HG03095 (cell line): ENCODE data around the gene FZD1.

Experiments
- ATAC-seq: cut with Tn5 transposase; IDR thresholded peaks from one replicate; pipeline ENCODE4 v1.9.1; 2021; ENCODE audit warnings: moderate library complexity; ENCODE audit not compliant: unreplicated experiment

FZD1 gene

GRCh38 chr7:91264924-91265681 lies 870 bp downstream of the FZD1 start:
- ATAC-seq = peak; percentile 36

DNA sequence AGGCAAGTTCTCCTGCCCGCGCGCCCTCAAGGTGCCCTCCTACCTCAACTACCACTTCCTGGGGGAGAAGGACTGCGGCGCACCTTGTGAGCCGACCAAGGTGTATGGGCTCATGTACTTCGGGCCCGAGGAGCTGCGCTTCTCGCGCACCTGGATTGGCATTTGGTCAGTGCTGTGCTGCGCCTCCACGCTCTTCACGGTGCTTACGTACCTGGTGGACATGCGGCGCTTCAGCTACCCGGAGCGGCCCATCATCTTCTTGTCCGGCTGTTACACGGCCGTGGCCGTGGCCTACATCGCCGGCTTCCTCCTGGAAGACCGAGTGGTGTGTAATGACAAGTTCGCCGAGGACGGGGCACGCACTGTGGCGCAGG lies 1.4 kb downstream of the FZD1 start:
- no peak for ATAC-seq

DNA sequence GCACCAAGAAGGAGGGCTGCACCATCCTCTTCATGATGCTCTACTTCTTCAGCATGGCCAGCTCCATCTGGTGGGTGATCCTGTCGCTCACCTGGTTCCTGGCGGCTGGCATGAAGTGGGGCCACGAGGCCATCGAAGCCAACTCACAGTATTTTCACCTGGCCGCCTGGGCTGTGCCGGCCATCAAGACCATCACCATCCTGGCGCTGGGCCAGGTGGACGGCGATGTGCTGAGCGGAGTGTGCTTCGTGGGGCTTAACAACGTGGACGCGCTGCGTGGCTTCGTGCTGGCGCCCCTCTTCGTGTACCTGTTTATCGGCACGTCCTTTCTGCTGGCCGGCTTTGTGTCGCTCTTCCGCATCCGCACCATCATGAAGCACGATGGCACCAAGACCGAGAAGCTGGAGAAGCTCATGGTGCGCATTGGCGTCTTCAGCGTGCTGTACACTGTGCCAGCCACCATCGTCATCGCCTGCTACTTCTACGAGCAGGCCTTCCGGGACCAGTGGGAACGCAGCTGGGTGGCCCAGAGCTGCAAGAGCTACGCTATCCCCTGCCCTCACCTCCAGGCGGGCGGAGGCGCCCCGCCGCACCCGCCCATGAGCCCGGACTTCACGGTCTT lies 1.9 kb downstream of the FZD1 start:
- ATAC-seq = no peak

GRCh38 chr7:91266689-91267090 lies 2.5 kb downstream of the FZD1 start:
- no peak for ATAC-seq

DNA sequence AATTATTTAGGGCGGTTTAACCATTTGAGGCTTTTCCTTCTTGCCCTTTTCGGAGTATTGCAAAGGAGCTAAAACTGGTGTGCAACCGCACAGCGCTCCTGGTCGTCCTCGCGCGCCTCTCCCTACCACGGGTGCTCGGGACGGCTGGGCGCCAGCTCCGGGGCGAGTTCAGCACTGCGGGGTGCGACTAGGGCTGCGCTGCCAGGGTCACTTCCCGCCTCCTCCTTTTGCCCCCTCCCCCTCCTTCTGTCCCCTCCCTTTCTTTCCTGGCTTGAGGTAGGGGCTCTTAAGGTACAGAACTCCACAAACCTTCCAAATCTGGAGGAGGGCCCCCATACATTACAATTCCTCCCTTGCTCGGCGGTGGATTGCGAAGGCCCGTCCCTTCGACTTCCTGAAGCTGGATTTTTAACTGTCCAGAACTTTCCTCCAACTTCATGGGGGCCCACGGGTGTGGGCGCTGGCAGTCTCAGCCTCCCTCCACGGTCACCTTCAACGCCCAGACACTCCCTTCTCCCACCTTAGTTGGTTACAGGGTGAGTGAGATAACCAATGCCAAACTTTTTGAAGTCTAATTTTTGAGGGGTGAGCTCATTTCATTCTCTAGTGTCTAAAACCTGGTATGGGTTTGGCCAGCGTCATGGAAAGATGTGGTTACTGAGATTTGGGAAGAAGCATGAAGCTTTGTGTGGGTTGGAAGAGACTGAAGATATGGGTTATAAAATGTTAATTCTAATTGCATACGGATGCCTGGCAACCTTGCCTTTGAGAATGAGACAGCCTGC lies 3.1 kb downstream of the FZD1 start:
- no peak for ATAC-seq

DNA sequence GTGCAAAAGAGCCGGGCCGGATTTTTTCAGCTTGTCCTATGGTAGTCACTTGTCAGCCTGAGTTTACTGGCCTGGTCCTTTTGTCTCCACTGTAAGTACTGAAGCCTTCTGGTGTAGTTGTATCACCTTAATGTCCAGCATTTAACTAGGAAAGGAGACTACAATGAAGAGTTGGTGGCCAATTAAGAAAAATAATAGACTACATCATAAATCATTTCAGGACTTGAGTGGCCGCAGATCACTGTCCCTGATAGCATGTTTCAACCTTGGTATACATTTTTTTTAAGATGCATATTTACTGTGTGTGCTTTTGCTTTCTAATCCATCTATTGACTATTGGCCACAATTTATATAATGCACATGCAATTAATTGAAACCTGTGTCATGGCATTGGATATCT lies 6.1 kb downstream of the FZD1 start:
- ATAC-seq = no peak

DNA sequence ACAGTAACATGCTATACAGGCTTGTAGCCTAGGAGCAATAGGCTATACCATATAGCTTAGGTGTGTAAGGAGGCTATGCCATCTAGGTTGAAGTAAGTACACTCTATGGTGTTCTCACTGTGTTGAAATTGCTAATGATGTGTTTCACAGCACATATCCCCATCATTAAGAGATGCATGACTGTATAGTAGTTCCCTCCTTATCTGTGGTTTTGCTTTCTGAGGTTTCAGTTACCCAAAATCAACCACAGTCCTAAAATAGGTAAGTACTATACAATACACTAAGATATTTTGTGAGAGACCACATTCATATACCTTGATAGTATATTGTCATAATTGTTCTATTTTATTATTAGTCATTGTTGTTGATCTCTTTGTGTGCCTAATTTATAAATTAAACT lies 12.7 kb downstream of the FZD1 start:
- ATAC-seq = peak; percentile 76

DNA sequence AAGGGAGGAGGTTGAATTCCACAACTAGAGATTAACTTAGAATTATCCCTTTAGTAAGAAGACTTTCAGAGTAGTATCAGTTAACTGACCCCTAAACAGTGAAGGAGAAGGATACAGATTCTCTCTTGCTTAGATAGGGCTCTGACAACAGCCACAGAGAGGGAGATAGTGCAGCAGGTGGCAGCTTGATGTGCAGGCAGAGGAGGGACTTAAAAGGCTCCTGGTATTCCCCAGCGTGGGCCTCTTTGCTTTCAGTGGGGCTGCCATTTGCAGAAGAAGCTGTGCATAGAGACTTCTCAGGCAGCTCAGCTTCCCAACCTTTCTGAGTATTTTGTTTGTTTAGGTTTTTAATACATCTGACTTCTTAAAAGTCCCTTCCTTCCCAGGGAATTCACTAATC lies 16.0 kb downstream of the FZD1 start:
- ATAC-seq = peak; percentile 51

DNA sequence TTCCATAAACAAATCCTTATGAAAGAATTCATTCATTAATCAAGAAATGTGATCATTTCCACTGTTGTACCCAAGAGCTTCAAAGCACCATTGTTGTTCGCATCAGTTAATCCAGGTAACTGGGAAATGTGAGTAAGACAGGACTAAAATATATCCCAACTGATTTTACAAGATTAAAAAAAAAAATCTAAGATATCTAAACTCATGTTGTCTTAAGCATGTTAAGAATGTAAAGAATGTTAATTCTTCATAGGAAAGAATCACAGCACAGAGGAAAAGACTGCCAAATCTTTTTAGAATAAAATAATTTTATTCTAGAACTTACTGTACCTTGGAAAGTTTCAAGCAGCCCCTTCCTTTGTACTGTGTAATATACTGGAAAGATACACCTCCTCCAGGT lies 16.4 kb downstream of the FZD1 start:
- no peak for ATAC-seq

DNA sequence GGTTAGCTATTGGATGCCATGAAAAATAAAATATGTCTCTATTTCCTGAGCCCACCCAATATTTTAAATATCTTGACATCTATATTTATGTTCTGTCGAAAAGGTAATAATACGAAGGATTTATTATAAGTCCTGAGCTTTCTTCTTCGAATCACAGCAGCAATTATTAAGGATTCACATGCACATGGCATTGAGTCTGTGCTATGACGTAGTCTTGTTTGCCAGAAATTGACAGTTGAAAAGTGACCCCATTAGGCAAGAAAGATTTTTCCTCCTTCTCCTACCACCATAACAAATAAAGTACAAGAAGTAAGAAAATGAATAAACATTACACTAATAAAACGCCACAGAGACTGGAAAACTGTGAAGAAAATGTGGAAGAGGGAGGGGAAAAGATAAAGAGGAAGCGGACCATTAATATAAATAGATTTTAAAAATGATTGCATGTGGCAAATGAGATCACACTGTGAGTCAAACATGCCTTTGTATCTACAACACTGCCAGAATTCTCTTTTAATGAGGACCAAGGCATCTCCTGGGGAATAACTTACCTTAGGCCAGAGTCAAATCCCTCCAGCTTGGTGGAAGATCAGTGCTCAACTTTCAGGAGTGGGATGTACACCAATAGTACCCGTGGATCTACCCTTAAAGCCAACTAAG lies 21.6 kb downstream of the FZD1 start:
- no peak for ATAC-seq

DNA sequence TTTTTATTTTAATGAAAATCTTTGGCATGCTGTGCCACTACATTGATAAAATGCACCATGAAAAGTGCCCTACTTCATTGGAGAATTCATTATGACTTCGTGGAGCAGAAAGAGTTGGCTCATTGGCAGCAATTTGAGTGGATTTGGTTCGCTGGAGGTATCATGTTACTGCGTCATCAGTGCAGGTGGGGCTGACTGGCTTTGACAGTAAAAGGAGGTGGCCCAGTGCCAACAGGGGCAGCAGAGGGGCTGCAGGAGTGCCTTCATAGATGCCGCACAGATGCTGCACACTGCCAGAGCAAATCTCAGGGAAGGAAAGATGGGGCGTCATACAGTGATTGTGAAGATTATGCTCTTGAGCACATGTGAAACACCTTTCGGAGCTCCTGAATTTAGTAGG lies 22.2 kb downstream of the FZD1 start:
- no peak for ATAC-seq

DNA sequence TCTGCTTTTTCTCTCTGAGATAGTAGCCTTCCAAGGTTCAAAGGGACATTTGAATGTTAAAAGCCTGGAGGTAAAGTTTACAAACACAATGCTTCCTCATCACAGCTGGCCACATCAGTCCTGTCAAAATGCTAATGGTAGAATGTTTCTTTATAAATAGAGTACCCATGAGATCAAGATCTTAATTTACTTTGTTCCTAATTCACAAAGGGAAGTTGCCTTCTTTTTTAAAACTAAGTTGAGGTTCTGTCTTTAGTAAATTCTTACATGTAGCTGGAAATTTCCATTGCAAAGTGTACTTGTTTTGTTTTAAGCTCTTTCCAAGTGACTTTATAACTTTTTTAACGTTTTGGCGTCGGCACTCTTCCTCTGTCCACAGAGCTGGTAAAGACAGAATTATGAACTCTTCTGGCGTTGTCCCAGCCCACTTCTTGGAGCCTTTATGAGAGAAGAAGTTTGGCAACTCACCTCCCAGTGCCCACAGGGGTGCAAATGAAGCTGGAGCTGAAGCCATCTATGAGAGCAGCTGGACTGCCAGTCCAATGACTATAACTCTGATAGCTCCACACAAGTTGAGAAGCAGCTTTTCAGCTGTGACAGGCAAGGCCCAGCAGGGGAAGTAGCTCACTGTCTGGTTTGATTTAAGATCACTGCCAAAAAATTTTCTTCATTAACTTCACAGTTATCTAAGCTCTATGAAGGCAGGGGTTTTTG lies 23.3 kb downstream of the FZD1 start:
- ATAC-seq = no peak

DNA sequence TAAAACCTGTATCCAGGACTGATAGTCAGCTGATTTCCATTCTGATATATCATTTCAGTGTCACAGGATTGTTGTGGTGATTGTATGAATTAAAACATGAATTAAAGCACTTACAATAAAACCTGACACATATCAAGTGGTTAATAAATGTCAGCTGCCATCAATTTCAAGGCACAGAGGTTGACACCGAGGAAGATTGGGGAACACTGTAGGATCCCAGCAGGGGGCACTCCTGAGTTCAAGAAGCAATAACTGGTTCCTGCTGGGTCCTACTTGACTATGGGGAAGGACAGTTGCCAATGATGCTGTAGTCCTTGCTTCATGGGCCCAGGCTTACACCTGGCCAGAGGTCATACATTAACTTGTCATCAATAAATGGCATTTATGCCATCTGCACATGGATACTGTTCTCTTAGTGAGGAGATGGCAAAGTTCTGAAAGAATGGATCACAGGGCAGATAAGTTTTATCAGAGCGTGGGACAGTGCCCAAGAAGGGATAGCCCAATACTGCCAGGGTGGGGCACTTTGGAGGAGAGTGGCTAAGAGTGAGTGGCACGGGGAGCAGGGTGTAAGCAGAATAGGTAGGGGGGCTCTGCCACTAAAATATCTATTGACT lies 24.1 kb downstream of the FZD1 start:
- no peak for ATAC-seq

DNA sequence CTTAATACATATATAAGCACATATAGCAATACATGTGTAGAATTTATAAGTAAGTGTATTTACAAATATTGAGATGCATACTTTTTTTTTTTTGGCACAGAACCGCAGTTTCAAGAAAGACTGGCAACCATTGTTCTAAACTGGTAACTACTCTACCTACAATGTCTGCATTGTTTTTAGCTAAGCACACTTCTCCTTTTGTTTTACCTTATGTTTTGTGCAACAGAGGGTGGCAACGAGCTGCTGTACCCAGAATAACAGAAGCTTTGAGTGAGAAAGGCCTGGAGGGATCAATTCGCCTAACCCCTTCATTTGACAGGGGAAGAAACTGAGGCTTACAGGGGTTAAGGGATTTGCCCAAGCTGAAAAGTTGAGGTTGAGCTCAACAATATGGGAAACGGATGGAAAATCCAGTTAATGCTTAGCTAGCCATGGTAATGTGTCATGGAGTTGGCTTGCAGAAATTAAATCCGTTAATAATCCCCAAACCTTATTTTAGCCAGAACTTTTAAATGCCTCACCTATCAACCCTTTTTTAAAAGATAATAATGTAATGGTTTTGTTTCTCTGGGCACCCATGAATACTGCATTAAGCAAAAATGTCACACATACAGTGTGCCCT lies 25.5 kb downstream of the FZD1 start:
- no peak for ATAC-seq

- ATAC-seq = no peak
Measured at GRCh38 chr7:91291302-91291701, 27.1 kb downstream of the FZD1 start.

- no peak for ATAC-seq
Measured at GRCh38 chr7:91291902-91292301, 27.7 kb downstream of the FZD1 start.

DNA sequence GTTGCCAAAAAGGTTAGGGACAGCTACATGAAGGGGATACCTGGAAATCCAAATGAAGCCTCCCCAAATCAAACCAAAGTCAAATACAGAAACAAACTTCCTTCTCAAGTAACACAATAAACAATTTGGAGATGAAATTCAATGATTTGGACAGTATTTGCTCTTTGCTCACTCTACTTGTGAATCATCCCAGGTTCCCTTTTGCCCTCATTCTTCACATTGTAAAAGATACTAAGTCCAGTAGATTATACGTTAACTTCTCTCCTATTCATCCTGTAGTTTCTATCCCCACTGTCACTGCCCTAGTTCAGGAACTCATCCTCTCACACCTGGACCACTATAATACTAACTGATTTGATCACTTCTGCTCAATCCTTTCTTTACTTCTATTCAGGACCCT lies 28.3 kb downstream of the FZD1 start:
- ATAC-seq = no peak

- no peak for ATAC-seq
Measured at GRCh38 chr7:91293136-91293535, 28.9 kb downstream of the FZD1 start.

DNA sequence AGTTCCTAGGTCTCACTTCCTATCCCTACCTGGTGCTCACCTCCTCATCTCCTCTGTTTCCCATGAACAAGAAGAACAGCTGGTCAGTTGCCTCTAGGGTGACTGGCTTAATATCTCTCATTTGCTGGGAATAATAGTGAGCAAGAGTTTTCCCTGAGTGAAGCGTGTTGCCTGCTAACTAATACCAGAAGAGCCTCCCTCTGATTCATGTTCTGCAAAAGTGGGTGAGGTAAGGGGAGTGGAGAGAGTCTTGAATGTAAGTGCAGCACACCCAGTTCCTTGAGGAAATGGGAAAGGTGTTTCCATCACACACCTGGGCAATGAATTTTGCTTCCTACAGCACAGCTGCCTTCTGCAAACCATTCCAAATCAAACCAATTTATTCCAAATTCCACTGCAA lies 29.6 kb downstream of the FZD1 start:
- ATAC-seq = no peak

GRCh38 chr7:91294639-91295220 lies 30.5 kb downstream of the FZD1 start:
- no peak for ATAC-seq
